HG03558 (cell line): ENCODE results near the gene KCNJ11.

Experiments used
- ATAC-seq: cut with Tn5 transposase; IDR thresholded peaks from one replicate; pipeline ENCODE4 v1.9.1; 2021; ENCODE audit warnings: moderate number of reproducible peaks; ENCODE audit not compliant: unreplicated experiment; ENCODE audit errors: extremely low read depth

KCNJ11 gene

GRCh38 chr11:17369684-17370243 lies 18.7 kb downstream of the KCNJ11 start:
- ATAC-seq: no peak

GRCh38 chr11:17369094-17369493 lies 19.4 kb downstream of the KCNJ11 start:
- no peak for ATAC-seq

GRCh38 chr11:17368551-17368950 lies 19.9 kb downstream of the KCNJ11 start:
- no peak for ATAC-seq

- ATAC-seq: no peak
These were observed 22.0 kb downstream of the KCNJ11 start for GRCh38 chr11:17366495-17366894.

- ATAC-seq: no peak
These were observed 33.9 kb downstream of the KCNJ11 start for GRCh38 chr11:17354601-17354991.

- no peak for ATAC-seq
These were observed 34.4 kb downstream of the KCNJ11 start for GRCh38 chr11:17353821-17354600.

GRCh38 chr11:17352950-17353820 lies 35.3 kb downstream of the KCNJ11 start:
- no peak for ATAC-seq

GRCh38 chr11:17351510-17352176 lies 36.8 kb downstream of the KCNJ11 start, which contains the start of gene NCR3LG1:
TSS of gene NCR3LG1 (plus strand) at chr11:17351800. CDS start at chr11:17351970, 170 bp downstream.
- ATAC-seq: no peak

GRCh38 chr11:17351172-17351509 lies 37.3 kb downstream of the KCNJ11 start:
- ATAC-seq: no peak

- ATAC-seq: no peak
These were observed 37.8 kb downstream of the KCNJ11 start for GRCh38 chr11:17350455-17351171.

- no peak for ATAC-seq
These were observed 40.8 kb downstream of the KCNJ11 start for GRCh38 chr11:17347676-17348075.

GRCh38 chr11:17343907-17344306 lies 44.6 kb downstream of the KCNJ11 start:
- ATAC-seq: no peak

- ATAC-seq: no peak
These were observed 45.2 kb downstream of the KCNJ11 start for GRCh38 chr11:17343257-17343656.
